PC-9 (cell line): ENCODE results near the gene GPR34. TPM values are rescaled to one million over a fixed set of nuclear protein-coding genes. Genes with fewer than 3 reads are reported as not detected.

ENCODE experiments used
- BruUV-seq: library from RNA; stranded (reverse); fragments of 400-500 nt; replicated peaks from 2 replicates; lab custom pipeline; 2021; lab: Mats Ljungman, UMichigan
- CTCF ChIA-PET: fragments of 300-600 bp; sonication (Branson Sonifier 250); formaldehyde crosslinking; loops from one replicate; lab custom pipeline; 2022; ENCODE audit warnings: antibody characterized with exemption; lab: Charles Lee
- POLR2A ChIA-PET: fragments of 300-600 bp; sonication (Branson Sonifier 250); formaldehyde crosslinking; loops from one replicate; lab custom pipeline; 2022; ENCODE audit warnings: antibody characterized with exemption; ENCODE audit not compliant: unreplicated experiment; lab: Charles Lee
- DNase-seq, 2 experiments: peaks; one replicate each; pipeline versions ENCODE4 v3.0.0 to v3.0.0-alpha.2; 2015 to 2022; ENCODE audit warnings: mixed read lengths in 1 of 2
- H2AFZ ChIP-seq: fragments of 200-600 bp; sonication (generic); 2 replicates; pipeline ENCODE4 v1.8.1; 2017; ENCODE audit warnings: antibody characterized with exemption
- H3F3A ChIP-seq: fragments of 200-600 bp; sonication (generic); 2 replicates; pipeline ENCODE4 v1.8.1; 2017; ENCODE audit warnings: antibody characterized with exemption, mild to moderate bottlenecking, low read depth; ENCODE audit not compliant: insufficient read depth
- H3K27ac ChIP-seq: fragments of 200-600 bp; sonication (generic); 2 replicates; pipeline ENCODE4 v1.6.1; 2016; ENCODE audit warnings: mixed run types
- H3K27me3 ChIP-seq: fragments of 200-600 bp; sonication (generic); 2 replicates; pipeline ENCODE4 v1.6.1; 2016; ENCODE audit warnings: low read depth, mixed run types; ENCODE audit not compliant: insufficient read depth
- H3K36me3 ChIP-seq: fragments of 200-600 bp; sonication (generic); 2 replicates; pipeline ENCODE4 v1.6.1; 2016; ENCODE audit warnings: low read depth, mixed run types
- H3K4me1 ChIP-seq: fragments of 200-600 bp; sonication (generic); replicated peaks from 2 replicates; pipeline ENCODE4 v1.6.1; 2016; ENCODE audit warnings: mixed run types; ENCODE audit not compliant: insufficient read depth
- H3K4me2 ChIP-seq: fragments of 200-600 bp; sonication (generic); 2 replicates; pipeline ENCODE4 v1.6.1; 2017; ENCODE audit warnings: mixed run types
- H3K4me3 ChIP-seq: fragments of 200-600 bp; sonication (generic); 2 replicates; pipeline ENCODE4 v1.6.1; 2016; ENCODE audit warnings: mixed run types
- H3K79me2 ChIP-seq: fragments of 200-600 bp; sonication (generic); 2 replicates; pipeline ENCODE4 v1.6.1; 2017; ENCODE audit warnings: low read depth, mixed run types
- H3K9me2 ChIP-seq: fragments of 200-600 bp; sonication (generic); 2 replicates; pipeline ENCODE4 v1.8.1; 2017; ENCODE audit warnings: mild to moderate bottlenecking; ENCODE audit not compliant: insufficient read depth
- H3K9me3 ChIP-seq: fragments of 200-600 bp; sonication (generic); 2 replicates; pipeline ENCODE4 v1.8.1; 2016; ENCODE audit warnings: low read depth; ENCODE audit not compliant: insufficient read depth
- H4K20me1 ChIP-seq: fragments of 200-600 bp; sonication (generic); 2 replicates; pipeline ENCODE4 v1.8.1; 2017; ENCODE audit not compliant: insufficient read depth
- CTCF ChIP-seq: fragments of 200-600 bp; sonication (generic); conservative IDR thresholded peaks from 2 replicates; pipeline ENCODE4 v1.6.1; 2017; ENCODE audit warnings: mixed run types, antibody characterized with exemption, mild to moderate bottlenecking, moderate library complexity
- EZH2 ChIP-seq: fragments of 200-600 bp; sonication (generic); IDR thresholded peaks from 2 replicates; pipeline ENCODE4 v1.8.0; 2017; ENCODE audit warnings: antibody characterized with exemption, low read depth
- intact Hi-C: fragments of 100-400 bp; cut with micrococcal nuclease; formaldehyde crosslinking; loops from one replicate; pipeline ENCODE4 v1.10.0; 2022; ENCODE audit not compliant: unreplicated experiment
- total RNA-seq: library from RNA; stranded (reverse); gene quantifications from 2 replicates; pipeline ENCODE4 v1.2.3, GENCODE V29; 2021

The GPR34 gene
- total RNA-seq, 1 experiment from 2014 or later: not detected

GRCh38 chrX:41720125-41720779, 31.5 kb downstream of the GPR34 start:
- H3K36me3 ChIP-seq: no peaks in the 10 kb centered on the region
- no TSS peak for BruUV-seq
- no peaks in the 10 kb centered on the region for H3F3A ChIP-seq
- H3K4me3 ChIP-seq: no peak overlapping the region
- no peaks in the 10 kb centered on the region for H3K9me2 ChIP-seq
- TF ChIP-seq CTCF (no peak), EZH2 (no peak)
- no peak overlapping the region for H3K27ac ChIP-seq
- no peak for DNase-seq
- POLR2A ChIA-PET: interaction anchor here (0.5 kb wide), 1 partner anchor 93 kb away, joined by 4 read pairs; no protein-coding TSS in a partner anchor
- H2AFZ ChIP-seq: no peak overlapping the region
- H3K4me2 ChIP-seq: no peak overlapping the region
- no peaks in the 10 kb centered on the region for H4K20me1 ChIP-seq
- intact Hi-C loops: no loop called here
- H3K9me3 ChIP-seq: no peaks in the 10 kb centered on the region
- H3K79me2 ChIP-seq: no peaks in the 10 kb centered on the region
- no peaks in the 10 kb centered on the region for H3K27me3 ChIP-seq
- no peaks in the 10 kb centered on the region for H3K4me1 ChIP-seq
- CTCF ChIA-PET: no interaction called here

GRCh38 chrX:41721590-41721989, 32.8 kb downstream of the GPR34 start:
- TF ChIP-seq CTCF (no peak), EZH2 (no peak)
- H3K27ac ChIP-seq: no peak overlapping the region
- H2AFZ ChIP-seq: no peak overlapping the region
- H3K79me2 ChIP-seq: no peaks in the 10 kb centered on the region
- no peaks in the 10 kb centered on the region for H3K9me2 ChIP-seq
- no peaks in the 10 kb centered on the region for H3K9me3 ChIP-seq
- no peaks in the 10 kb centered on the region for H3K27me3 ChIP-seq
- no peaks in the 10 kb centered on the region for H3K36me3 ChIP-seq
- no peaks in the 10 kb centered on the region for H3F3A ChIP-seq
- H3K4me1 ChIP-seq: no peaks in the 10 kb centered on the region
- no peaks in the 10 kb centered on the region for H4K20me1 ChIP-seq
- no TSS peak for BruUV-seq
- intact Hi-C loops: no loop called here
- ChIA-PET CTCF (no interaction called here), POLR2A (no interaction called here)
- DNase-seq: no peak
- H3K4me2 ChIP-seq: no peak overlapping the region
- H3K4me3 ChIP-seq: no peak overlapping the region

- no peaks in the 10 kb centered on the region for H3K27me3 ChIP-seq
- no peak for TF ChIP-seq CTCF
- TF ChIP-seq EZH2: no peak
- intact Hi-C loops: no loop called here
- H3K79me2 ChIP-seq: no peaks in the 10 kb centered on the region
- no peaks in the 10 kb centered on the region for H3K9me3 ChIP-seq
- no TSS peak for BruUV-seq
- POLR2A ChIA-PET: no interaction called here
- DNase-seq: no peak
- H3K4me1 ChIP-seq: no peaks in the 10 kb centered on the region
- CTCF ChIA-PET: no interaction called here
- no peaks in the 10 kb centered on the region for H3K9me2 ChIP-seq
- no peaks in the 10 kb centered on the region for H3K36me3 ChIP-seq
- no peak overlapping the region for H3K27ac ChIP-seq
- no peaks in the 10 kb centered on the region for H3F3A ChIP-seq
- no peak overlapping the region for H2AFZ ChIP-seq
- H4K20me1 ChIP-seq: no peaks in the 10 kb centered on the region
- no peak overlapping the region for H3K4me2 ChIP-seq
- no peak overlapping the region for H3K4me3 ChIP-seq
These were observed 33.4 kb downstream of the GPR34 start for GRCh38 chrX:41722214-41722613.
